Right renal pelvis (tissue), 4 donors: ENCODE results near the gene ZNF559. TPM values are rescaled to one million over a fixed set of nuclear protein-coding genes. Genes with fewer than 3 reads are reported as not detected.
"Not testable (repeated sequence)": the region's sequence is repeated elsewhere in the genome, so short reads cannot be mapped to it uniquely, and the experiment has no call there.

Experiments used
- DNase-seq, 4 donors: peaks; one replicate each; pipeline ENCODE4 v3.0.0-alpha.2; 2013; ENCODE audit warnings: low read depth in 4 of 4, low spot score in 3 of 4, missing footprints in 1 of 4
- polyA plus RNA-seq, 4 donors: library from polyadenylated mRNA; unstranded; fragments of 120-200 nt; gene quantifications; one replicate each; pipeline ENCODE4 v1.2.1, GENCODE V29; 2013; ENCODE audit not compliant: insufficient read length in 4 of 4

ZNF559 gene
- polyA plus RNA-seq = 10 to 100 TPM; 48.8 to 70.0 (median 64.0) TPM

- DNase-seq = peak; percentile 91 to 97 (median 92)
These were observed at the start of gene ZNF559 for GRCh38 chr19:9323919-9324583. TSS of gene ZNF559 (plus strand) at chr19:9324179. CDS start at chr19:9338550, 14,371 bp downstream.

- DNase-seq = not testable (repeated sequence)
These were observed 40.5 kb upstream of the ZNF559 start for GRCh38 chr19:9283485-9283884.

GRCh38 chr19:9289231-9289884 is 34.6 kb upstream of the ZNF559 start:
- no peak for DNase-seq

- no peak for DNase-seq
These were observed 28.5 kb upstream of the ZNF559 start for GRCh38 chr19:9295411-9295849.

- DNase-seq = no peak
These were observed 27.6 kb upstream of the ZNF559 start for GRCh38 chr19:9296336-9296735.

GRCh38 chr19:9306443-9306842 is 17.5 kb upstream of the ZNF559 start:
- no peak for DNase-seq

- no peak for DNase-seq
These were observed 15.7 kb upstream of the ZNF559 start for GRCh38 chr19:9308091-9308770.

GRCh38 chr19:9309139-9309973 is 14.6 kb upstream of the ZNF559 start, which contains the start of gene ZNF699:
TSS of gene ZNF699 (minus strand) at chr19:9309838. CDS start at chr19:9305119, 4,719 bp downstream.
- DNase-seq = peak; percentile 94 to 98 (median 96)

GRCh38 chr19:9309974-9310446 is 14.0 kb upstream of the ZNF559 start:
- DNase-seq = peak in 2 of 4 donors; percentile 85 to 87

- no peak for DNase-seq
These were observed 10.2 kb upstream of the ZNF559 start for GRCh38 chr19:9313756-9314155.

- DNase-seq = no peak
These were observed 2.6 kb upstream of the ZNF559 start for GRCh38 chr19:9321338-9321737.

- not testable (repeated sequence) for DNase-seq
These were observed 2.2 kb upstream of the ZNF559 start for GRCh38 chr19:9321756-9322155.

- DNase-seq = not testable (repeated sequence)
These were observed 1.8 kb upstream of the ZNF559 start for GRCh38 chr19:9322201-9322600.

- DNase-seq = peak in 3 of 4 donors; percentile 40 to 54 (median 44)
These were observed 441 bp upstream of the ZNF559 start for GRCh38 chr19:9323557-9323918.

GRCh38 chr19:9324584-9324962 is 594 bp downstream of the ZNF559 start:
- DNase-seq = no peak

GRCh38 chr19:9329999-9330398 is 6.0 kb downstream of the ZNF559 start:
- DNase-seq = no peak

GRCh38 chr19:9342610-9343304 is 18.8 kb downstream of the ZNF559 start:
- no peak for DNase-seq

GRCh38 chr19:9345005-9345404 is 21.0 kb downstream of the ZNF559 start:
- no peak for DNase-seq

- DNase-seq = no peak
These were observed 24.3 kb downstream of the ZNF559 start for GRCh38 chr19:9348253-9348652.

- no peak for DNase-seq
These were observed 24.7 kb downstream of the ZNF559 start for GRCh38 chr19:9348671-9349070.
